HEK293 (cell line): ENCODE measurements around the gene SNN.

Source experiments
- CTCF ChIA-PET: fragments of 350-600 bp; formaldehyde crosslinking; extraction: SDS; loops from one replicate; lab custom pipeline; 2021; ENCODE audit warnings: antibody characterized with exemption; lab: Yijun Ruan, JAX
- POLR2A ChIA-PET: fragments of 300-600 bp; formaldehyde crosslinking; extraction: SDS; loops from one replicate; lab custom pipeline; 2020; ENCODE audit warnings: antibody characterized with exemption, inconsistent platforms; lab: Yijun Ruan, JAX
- H3K27ac ChIP-seq: fragments of 200-500 bp; sonication (Bioruptor generic); 2 replicates; pipeline ENCODE4 v1.5.1; 2014; ENCODE audit warnings: low read depth, low read length, control low read depth, inconsistent platforms; ENCODE audit errors: extremely low read depth
- H3K36me3 ChIP-seq, 2 experiments: fragments of 200-500 bp in 1 of 2; sonication (Bioruptor generic) in 1 of 2; 1 replicate in 1 of 2; 2 replicates in 1 of 2; pipeline ENCODE4 v1.5.1; 2014 to 2017; ENCODE audit warnings: inconsistent platforms in 2 of 2, low read length in 2 of 2; ENCODE audit not compliant: control insufficient read depth in 2 of 2, insufficient read depth in 1 of 2
- H3K4me1 ChIP-seq: fragments of 200-500 bp; sonication (Bioruptor generic); 2 replicates; pipeline ENCODE4 v1.5.1; 2014; ENCODE audit warnings: mild to moderate bottlenecking, low read length, inconsistent platforms; ENCODE audit not compliant: control insufficient read depth, insufficient read depth
- H3K4me3 ChIP-seq: 2 replicates; pipeline ENCODE4 v1.5.1; 2011; ENCODE audit warnings: low read depth, mild to moderate bottlenecking, control low read depth, low read length, moderate library complexity
- H3K9me3 ChIP-seq: fragments of 200-500 bp; sonication (Bioruptor generic); 2 replicates; pipeline ENCODE4 v1.5.1; 2014; ENCODE audit warnings: low read depth, low read length, inconsistent platforms; ENCODE audit not compliant: control insufficient read depth, insufficient read depth
- GLIS2 ChIP-seq: fragments of 450-650 bp; formaldehyde crosslinking; IDR thresholded peaks from 2 replicates; pipeline ENCODE4 v1.5.1; 2016; ENCODE audit warnings: missing biosample characterization, missing genetic modification characterization
- MZF1 ChIP-seq: fragments of 450-650 bp; formaldehyde crosslinking; IDR thresholded peaks from 2 replicates; pipeline ENCODE4 v1.5.1; 2017; ENCODE audit warnings: missing biosample characterization, missing genetic modification characterization, borderline replicate concordance
- ZBTB20 ChIP-seq: fragments of 450-650 bp; formaldehyde crosslinking; IDR thresholded peaks from 2 replicates; pipeline ENCODE4 v1.5.1; 2016; ENCODE audit warnings: missing biosample characterization, missing genetic modification characterization
- ZBTB7A ChIP-seq: fragments of 450-650 bp; formaldehyde crosslinking; IDR thresholded peaks from 2 replicates; pipeline ENCODE4 v1.5.1; 2016; ENCODE audit warnings: low read depth, missing biosample characterization, missing genetic modification characterization
- ZNF341 ChIP-seq: fragments of 450-650 bp; formaldehyde crosslinking; IDR thresholded peaks from 2 replicates; pipeline ENCODE4; 2016; ENCODE audit warnings: low read depth, missing biosample characterization, missing genetic modification characterization
- ZNF514 ChIP-seq: fragments of 450-650 bp; formaldehyde crosslinking; IDR thresholded peaks from 2 replicates; pipeline ENCODE4 v1.5.1; 2016; ENCODE audit warnings: missing biosample characterization, missing genetic modification characterization
- ZNF629 ChIP-seq: fragments of 450-650 bp; formaldehyde crosslinking; IDR thresholded peaks from 2 replicates; pipeline ENCODE4 v1.5.1; 2017; ENCODE audit warnings: missing biosample characterization, missing genetic modification characterization
- TF ChIP-seq, protein P1 (sequence below): fragments of 450-650 bp; formaldehyde crosslinking; IDR thresholded peaks from 2 replicates; pipeline ENCODE4 v1.5.1; 2016; ENCODE audit warnings: missing biosample characterization, missing genetic modification characterization
- TF ChIP-seq, protein P2 (sequence below): fragments of 450-650 bp; formaldehyde crosslinking; IDR thresholded peaks from 2 replicates; pipeline ENCODE4 v1.5.1; 2016; ENCODE audit warnings: missing biosample characterization, missing genetic modification characterization

SNN gene

DNA sequence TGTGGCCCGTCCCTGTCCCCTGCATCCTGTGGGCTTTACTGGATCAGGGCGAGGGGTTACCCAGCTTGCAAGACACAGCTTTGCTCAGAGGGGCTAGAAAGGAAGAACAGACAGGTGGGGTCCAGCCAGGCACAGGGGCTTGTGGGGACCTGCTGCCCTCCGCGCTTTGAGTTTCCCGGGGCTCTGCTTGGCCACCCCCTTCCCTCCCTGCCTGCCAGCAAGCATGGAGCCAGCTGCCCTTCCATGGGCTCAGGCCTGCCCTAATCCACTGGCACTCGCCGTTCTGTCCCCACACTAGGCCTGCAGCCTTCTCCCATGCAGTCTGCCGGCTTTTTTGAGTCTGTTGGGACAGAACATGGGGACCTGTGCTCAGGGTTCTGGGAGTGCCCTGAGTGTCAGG is 3.4 kb downstream of the SNN start (continued):
- TF ChIP-seq ZNF514 (tag by site-specific recombination), result no peak

DNA sequence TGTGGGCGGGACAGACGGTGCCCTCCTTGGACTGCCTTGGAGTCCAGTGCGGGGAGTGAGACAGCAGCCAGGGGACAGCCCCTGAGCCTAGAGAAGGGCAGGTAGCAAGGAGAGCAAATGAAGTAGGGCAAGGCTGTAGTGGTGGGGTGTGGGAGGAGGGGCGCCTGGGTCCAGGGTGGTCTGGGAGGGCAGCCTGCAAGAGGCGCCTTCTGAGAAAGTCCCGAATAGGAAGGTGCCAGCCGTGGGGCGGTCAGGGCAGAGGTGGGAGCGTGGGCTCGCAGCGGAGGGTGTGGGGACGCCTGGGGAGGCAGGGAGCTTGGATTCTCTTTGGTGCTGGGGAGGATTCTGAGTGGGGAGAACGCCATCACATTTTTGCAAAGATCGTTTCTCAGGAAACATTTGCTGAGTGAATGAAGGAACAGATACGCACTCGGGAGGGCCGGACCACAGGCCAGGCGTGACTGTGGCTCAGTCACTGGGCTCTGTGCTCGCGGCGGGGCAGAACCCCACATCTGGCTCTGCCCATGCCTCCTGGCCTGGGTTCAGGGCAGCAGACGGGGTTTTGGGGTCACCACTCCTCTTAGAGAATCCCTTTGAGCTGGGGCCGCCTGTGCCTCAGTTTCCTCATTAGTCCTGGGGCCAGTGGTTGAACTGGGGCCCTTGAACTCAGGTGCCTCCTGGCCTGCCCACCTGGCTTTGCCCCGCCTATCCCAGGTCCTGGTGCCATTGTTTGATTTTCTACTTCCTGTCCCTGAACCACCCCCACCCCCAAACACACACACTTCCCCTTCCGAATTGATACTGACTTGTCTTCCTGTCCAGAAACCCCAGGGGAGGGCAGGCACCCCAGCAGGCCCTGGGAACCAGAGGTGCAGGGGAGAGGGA is 4.2 kb downstream of the SNN start:
- POLR2A ChIA-PET, result no interaction called here
- no peaks in the 10 kb centered on the region for H3K9me3 ChIP-seq
- peaks cover 0 to 20% of the 10 kb centered on the region in 2 experiments; a peak in 1 of 3 replicates for H3K36me3 ChIP-seq
- no peak overlapping the region for H3K4me3 ChIP-seq
- CTCF ChIA-PET, result interaction anchor here (0.6 to 0.9 kb wide), 2 partner anchors 276 to 1074 kb away, joined by 4 to 5 read pairs; no protein-coding TSS in a partner anchor
- 0 out of 2 replicates have a peak, but pooled peaks have one; percentile 14 for TF ChIP-seq ZNF341 (tag by site-specific recombination)
- TF ChIP-seq ZNF629, result no peak
- TF ChIP-seq, all 188 proteins: peak for 1
- H3K27ac ChIP-seq, result no peak overlapping the region
- peaks cover 6% of the 10 kb centered on the region for H3K4me1 ChIP-seq

DNA sequence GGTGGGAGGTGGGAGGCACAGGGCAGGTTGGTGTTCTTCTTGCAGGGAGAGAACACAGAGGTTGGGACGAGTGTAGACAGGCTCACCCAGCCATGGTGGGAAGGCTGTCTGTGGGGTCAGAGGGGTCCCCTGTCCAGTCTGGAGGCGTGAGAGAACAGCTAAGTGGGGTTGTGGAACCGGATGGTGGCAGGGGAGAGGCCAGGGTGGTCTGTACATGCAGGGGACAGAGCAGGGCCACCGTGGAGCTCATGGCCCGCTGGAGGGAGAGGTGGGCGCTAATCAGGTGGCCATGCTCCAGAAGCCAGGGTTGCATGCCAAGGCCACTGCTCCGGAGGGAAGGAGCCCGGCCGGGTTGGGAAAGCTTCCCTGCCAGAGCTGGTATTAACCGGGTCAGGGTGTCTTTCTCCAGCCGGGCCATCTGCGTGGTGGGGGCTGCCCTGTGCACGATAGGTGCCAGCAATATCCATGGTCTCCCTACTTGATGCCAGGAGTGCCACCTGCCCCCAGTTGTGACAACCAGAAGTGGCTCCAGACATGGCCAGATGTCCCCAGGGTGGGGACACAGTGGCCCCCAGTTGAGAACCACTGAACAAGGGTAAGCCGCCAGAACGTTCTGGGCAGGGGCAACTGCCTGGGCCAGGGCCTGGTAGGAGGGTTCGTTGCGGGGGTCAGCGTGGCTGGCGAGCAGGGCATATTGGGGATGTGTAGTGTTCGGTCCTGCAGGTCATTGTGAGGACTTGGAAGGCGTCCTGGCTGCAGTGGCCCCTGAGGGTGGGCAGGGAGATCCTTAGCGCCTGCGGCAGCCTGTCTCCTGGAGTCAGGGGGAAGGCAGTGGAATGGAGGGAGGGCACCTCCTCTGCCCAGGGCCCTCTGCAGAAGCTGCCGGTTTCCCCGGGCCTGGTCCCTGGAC is 5.1 kb downstream of the SNN start:
- Histone ChIP-seq H3K4me3 (no peak overlapping the region), H3K36me3 (peaks cover 0 to 29% of the 10 kb centered on the region in 2 experiments; a peak in 1 of 3 replicates), H3K4me1 (peaks cover 6% of the 10 kb centered on the region), H3K9me3 (no peaks in the 10 kb centered on the region), H3K27ac (no peak overlapping the region)
- no peak for TF ChIP-seq MZF1 (tag by site-specific recombination)
- peak; percentile 25; the same call in 1 of the 2 replicates for TF ChIP-seq GLIS2 (tag by site-specific recombination)
- ChIA-PET CTCF (interaction anchor here (0.9 kb wide), 1 partner anchor 277 kb away, joined by 5 read pairs; no protein-coding TSS in a partner anchor), POLR2A (no interaction called here)

DNA sequence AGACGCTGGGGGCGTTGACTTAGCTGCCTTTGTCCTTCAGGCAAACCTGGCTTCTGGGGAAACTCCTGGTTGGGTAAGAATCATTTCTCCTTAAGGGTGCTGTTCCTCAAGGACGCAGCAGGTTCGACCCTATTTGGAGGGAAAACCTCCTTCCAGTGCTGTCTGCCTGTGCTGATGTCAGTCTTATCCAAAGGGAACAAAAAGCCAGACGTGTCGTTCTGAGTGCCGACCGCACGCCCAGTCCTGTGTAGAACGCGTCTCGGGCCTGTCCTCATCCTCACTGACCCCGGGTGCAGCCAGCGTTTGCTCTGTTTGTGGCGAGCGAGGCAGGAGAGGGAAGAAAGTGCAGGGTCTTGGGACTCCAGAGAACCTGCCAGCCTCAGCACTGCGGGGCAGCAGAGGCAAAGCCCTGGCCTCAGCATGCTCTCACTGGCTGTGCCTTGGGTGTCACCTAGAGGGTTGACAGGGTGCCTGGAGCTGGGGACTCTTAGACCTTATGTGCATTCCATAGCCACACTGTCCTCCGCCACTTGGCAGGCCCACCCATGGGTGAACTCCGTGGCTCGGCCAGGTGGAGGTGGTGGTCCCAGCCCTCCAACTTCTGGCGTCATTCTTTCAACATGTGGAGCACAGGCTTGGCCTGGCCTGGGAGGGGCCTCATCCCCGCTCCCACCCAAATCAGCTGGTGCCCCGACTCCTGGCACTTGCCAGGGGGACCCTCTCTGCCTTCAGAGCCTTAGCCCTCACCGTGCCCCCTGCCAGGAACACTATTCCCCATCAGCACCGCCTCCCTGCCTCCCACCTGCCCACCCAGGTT is 6.0 kb downstream of the SNN start:
- no peaks in the 10 kb centered on the region for H3K9me3 ChIP-seq
- TF ChIP-seq ZBTB20 (tag by site-specific recombination) (peak; percentile 65), ZBTB7A (tag by site-specific recombination) (no peak)
- TF ChIP-seq, protein P1, sequence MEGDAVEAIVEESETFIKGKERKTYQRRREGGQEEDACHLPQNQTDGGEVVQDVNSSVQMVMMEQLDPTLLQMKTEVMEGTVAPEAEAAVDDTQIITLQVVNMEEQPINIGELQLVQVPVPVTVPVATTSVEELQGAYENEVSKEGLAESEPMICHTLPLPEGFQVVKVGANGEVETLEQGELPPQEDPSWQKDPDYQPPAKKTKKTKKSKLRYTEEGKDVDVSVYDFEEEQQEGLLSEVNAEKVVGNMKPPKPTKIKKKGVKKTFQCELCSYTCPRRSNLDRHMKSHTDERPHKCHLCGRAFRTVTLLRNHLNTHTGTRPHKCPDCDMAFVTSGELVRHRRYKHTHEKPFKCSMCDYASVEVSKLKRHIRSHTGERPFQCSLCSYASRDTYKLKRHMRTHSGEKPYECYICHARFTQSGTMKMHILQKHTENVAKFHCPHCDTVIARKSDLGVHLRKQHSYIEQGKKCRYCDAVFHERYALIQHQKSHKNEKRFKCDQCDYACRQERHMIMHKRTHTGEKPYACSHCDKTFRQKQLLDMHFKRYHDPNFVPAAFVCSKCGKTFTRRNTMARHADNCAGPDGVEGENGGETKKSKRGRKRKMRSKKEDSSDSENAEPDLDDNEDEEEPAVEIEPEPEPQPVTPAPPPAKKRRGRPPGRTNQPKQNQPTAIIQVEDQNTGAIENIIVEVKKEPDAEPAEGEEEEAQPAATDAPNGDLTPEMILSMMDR (tag by site-specific recombination), result peak; percentile 42; the same call in 1 of the 2 replicates
- TF ChIP-seq, protein P2, sequence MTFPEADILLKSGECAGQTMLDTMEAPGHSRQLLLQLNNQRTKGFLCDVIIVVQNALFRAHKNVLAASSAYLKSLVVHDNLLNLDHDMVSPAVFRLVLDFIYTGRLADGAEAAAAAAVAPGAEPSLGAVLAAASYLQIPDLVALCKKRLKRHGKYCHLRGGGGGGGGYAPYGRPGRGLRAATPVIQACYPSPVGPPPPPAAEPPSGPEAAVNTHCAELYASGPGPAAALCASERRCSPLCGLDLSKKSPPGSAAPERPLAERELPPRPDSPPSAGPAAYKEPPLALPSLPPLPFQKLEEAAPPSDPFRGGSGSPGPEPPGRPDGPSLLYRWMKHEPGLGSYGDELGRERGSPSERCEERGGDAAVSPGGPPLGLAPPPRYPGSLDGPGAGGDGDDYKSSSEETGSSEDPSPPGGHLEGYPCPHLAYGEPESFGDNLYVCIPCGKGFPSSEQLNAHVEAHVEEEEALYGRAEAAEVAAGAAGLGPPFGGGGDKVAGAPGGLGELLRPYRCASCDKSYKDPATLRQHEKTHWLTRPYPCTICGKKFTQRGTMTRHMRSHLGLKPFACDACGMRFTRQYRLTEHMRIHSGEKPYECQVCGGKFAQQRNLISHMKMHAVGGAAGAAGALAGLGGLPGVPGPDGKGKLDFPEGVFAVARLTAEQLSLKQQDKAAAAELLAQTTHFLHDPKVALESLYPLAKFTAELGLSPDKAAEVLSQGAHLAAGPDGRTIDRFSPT (tag by site-specific recombination), result 0 out of 2 replicates have a peak, but pooled peaks have one; percentile 32
- peaks cover 0 to 38% of the 10 kb centered on the region in 2 experiments; a peak in 1 of 3 replicates for H3K36me3 ChIP-seq
- ChIA-PET POLR2A (no interaction called here), CTCF (no interaction called here)
- H3K4me3 ChIP-seq, result no peak overlapping the region
- H3K4me1 ChIP-seq, result peaks cover 6% of the 10 kb centered on the region
- H3K27ac ChIP-seq, result no peak overlapping the region
